ENCODE measurements around the gene ZNF524.
"Not testable (repeated sequence)": the region's sequence is repeated elsewhere in the genome, so short reads cannot be mapped to it uniquely, and the experiment has no call there.

The ZNF524 gene

DNA sequence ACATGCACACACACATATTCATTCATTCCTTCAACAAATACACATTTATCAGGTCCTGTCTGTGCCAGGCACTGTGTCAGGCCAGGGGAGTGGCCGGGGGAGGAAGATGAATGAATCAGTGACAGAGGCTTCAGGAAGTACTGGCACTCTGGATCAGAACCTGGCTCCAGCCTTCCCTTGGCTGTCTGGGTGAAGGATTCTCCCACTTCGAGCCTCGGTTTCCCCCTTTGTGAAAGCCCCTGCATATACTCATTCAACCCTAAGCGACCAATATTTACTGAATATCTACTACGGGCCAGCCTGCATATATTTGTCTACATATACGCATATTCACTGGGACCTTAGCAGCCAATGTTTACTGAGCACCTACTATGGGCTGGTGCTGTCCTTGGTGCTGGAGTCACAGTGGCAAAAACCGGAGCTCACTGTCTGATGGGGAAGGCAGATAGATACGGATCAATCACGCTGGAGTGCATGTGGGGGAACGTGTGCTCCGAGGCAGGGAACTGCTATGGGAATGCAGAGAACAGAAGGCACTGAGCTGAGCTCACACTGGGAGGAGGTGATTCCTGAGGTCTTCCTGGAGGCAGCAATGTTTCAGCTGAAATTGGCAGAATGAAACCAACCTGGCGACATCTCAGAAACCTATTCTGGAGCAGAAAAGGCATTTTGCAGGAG, 18.8 kb upstream of the ZNF524 start:
- DNase-seq (ENCODE audit: low read depth in 1 of 2, low spot score in 1 of 2) = no peak

- no peak for DNase-seq (ENCODE audit: low read depth in 1 of 2, low spot score in 1 of 2)
Observed at GRCh38 chr19:55581823-55582223, 18.3 kb upstream of the ZNF524 start.

- not testable (repeated sequence) for DNase-seq (ENCODE audit: low read depth in 1 of 2, low spot score in 1 of 2)
Observed at GRCh38 chr19:55582284-55582683, 17.8 kb upstream of the ZNF524 start.

DNA sequence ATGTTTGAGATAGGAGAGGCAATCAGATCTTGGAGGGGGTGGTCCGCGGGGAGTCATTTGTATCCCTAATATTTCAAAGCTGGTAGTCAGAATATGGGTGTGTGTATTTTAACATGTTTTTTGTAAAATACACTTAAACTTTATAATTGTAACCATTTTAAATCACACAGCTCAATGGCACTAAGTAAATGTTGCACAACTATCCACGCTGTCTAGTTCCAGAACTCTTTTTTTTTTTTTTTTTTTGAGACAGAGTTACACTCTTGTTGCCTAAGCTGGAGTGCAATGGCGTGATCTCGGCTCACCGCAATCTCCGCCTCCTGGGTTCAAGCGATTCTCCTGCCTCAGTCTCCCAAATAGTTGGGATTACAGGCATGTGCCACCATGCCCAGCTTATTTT, 16.2 kb upstream of the ZNF524 start:
- not testable (repeated sequence) for DNase-seq (ENCODE audit: low read depth in 1 of 2, low spot score in 1 of 2)

DNA sequence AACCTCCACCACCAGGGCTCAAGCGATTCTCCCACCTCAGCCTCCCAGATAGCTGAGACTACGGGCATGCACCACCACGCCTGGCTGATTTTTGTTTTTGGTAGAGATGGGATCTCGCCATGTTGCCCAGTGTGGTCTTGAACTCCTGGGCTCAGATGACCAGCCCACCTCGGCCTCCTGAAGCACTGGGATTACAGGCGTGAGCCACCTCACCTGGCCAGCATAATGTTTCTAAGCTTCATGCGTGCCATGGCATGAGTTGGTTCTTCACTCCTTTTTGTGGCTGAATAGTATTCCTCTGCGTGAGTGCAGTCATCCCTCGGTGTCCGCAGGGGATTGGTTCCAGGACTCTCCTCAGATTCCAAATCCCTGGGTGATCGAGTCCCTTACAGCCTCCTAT, 15.2 kb upstream of the ZNF524 start:
- no peak for DNase-seq (ENCODE audit: low read depth in 1 of 2, low spot score in 1 of 2)

DNA sequence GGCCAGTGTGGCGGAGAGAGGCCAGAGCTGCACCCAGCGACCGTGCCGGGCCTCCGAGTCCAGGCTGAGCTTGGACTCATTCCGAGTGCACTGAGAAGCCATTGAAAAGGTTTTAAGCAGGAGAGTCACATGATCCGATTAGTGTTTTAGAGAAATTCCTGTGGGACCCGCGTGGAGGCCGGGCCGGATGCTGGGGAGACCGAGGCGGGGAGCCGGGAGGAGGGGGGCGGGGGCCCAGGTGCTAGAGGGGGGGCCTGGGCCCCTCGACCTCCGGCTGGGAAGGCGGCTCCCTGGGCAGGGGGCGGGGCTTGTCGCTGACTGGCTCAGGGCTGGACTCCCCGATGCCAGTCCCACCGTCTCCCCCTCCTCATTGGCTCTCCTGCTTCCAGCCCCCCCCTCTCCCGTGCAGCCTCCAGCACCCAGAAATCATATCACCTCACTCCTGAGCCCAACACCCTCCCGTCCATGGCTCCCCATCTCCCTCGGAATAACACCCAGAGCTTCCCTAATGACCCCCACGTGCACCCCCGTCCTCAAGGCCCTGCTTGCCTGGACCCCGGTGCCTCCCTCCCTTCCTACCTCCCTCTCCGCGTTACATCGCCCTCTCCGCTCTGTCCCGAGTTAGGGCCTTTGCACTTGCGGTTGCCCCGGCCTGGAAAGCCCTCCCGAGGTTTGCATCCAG, 14.3 kb upstream of the ZNF524 start:
- DNase-seq (ENCODE audit: low read depth in 1 of 2, low spot score in 1 of 2) = peak in 1 of 2 donors; percentile 53

GRCh38 chr19:55586976-55587668, 13.0 kb upstream of the ZNF524 start:
- DNase-seq (ENCODE audit: low read depth in 1 of 2, low spot score in 1 of 2) = peak; percentile 81 to 90

GRCh38 chr19:55588738-55589137, 11.3 kb upstream of the ZNF524 start:
- DNase-seq (ENCODE audit: low read depth in 1 of 2, low spot score in 1 of 2) = no peak

- no peak for DNase-seq (ENCODE audit: low read depth in 1 of 2, low spot score in 1 of 2)
Observed at GRCh38 chr19:55590109-55590508, 10.0 kb upstream of the ZNF524 start.

DNA sequence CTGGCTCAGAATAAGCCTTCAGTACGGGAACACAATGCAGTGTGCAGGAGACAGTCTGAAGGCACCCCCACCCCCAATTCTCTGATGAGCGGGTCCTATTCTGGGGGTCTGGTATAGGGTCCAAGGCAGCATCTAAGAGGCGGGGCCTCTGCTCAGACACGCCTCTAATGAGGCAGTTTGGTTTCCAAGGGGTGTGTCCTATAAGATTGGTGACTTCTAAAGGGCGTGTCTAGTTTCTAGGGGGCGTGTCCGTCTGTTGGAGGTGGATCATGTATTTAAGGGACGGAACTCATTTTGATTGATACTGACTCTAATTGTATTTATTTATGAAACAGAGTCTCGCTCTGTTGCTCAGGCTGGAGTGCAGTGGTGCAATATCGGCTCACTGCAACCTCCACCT, 9.5 kb upstream of the ZNF524 start:
- no peak for DNase-seq (ENCODE audit: low read depth in 1 of 2, low spot score in 1 of 2)

DNA sequence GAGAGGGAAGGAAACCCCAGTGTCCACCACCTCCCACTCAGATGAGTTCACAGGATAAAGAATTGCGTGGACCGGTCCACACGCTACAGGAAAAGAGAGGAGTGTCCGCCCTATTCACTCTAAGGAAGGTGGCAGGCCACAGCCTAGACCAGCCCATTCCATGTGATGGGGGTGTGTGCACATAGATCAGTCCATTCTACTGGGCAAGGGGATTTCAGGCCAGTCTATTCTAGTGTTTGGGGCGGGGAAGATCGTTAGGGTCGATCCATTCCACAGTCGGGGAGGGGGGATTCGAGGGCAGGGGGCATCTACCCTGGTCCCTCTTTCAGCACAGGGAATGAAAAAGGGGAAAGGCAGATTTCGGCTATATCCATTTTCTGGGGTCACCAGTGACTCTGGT, 8.5 kb upstream of the ZNF524 start:
- no peak for DNase-seq (ENCODE audit: low read depth in 1 of 2, low spot score in 1 of 2)

DNA sequence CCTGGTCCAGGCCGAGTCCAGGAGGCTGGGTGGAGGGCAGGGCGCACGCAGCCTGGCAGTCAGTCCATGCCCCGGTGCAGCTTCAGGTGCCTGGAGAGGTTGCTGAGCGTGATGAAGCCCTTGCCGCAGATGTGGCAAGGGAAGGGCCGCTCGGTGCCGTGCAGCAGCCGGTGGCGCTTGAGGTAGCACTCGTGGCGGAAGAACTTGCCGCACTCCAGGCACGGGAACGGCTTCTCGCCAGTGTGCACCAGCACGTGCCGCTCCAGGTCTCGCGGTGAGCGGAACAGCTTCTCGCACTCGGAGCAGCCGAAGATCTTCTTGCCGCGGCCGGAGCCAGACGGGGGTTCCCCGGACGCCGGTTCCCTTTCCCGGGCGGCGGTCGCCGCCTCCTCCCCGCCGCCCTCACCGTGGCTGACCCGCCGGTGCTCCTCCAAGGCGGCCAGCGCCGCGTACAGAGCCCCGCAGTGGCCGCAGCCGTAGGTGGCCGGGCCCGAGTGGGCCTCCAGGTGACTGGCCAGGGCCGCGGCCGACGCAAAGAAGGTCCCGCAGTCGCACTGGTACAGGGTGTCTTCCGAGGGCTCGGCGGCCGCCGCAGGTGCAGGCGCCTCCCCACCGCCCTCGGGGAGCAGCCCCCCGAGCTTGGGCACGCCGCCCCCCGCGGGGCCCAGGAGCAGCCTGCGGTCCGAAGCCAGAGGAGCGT, 7.5 kb upstream of the ZNF524 start:
- DNase-seq (ENCODE audit: low read depth in 1 of 2, low spot score in 1 of 2) = no peak

- no peak for DNase-seq (ENCODE audit: low read depth in 1 of 2, low spot score in 1 of 2)
Observed at GRCh38 chr19:55593096-55593772, 6.9 kb upstream of the ZNF524 start.

GRCh38 chr19:55594996-55595545, 5.0 kb upstream of the ZNF524 start:
- DNase-seq (ENCODE audit: low read depth in 1 of 2, low spot score in 1 of 2) = no peak

DNA sequence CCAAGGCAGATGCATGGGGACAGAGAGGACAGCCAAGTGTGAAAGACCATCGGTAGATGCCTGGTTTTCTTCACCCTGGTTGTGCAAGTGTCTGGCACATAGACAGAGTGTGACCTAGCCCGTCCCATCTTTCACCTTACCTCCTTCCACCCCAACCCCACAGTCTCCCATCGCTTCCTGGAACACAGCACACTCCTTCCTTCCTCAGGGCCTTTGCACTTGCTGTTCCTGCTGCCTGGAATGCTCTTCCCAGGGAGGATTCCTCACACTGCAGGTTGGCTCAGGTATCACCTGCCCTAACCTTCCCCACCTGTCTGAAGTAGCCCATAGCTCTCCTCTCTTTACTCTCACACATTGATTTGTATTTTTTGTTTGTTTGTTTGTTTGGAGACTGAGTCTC, 3.8 kb upstream of the ZNF524 start:
- DNase-seq (ENCODE audit: low read depth in 1 of 2, low spot score in 1 of 2) = no peak

DNA sequence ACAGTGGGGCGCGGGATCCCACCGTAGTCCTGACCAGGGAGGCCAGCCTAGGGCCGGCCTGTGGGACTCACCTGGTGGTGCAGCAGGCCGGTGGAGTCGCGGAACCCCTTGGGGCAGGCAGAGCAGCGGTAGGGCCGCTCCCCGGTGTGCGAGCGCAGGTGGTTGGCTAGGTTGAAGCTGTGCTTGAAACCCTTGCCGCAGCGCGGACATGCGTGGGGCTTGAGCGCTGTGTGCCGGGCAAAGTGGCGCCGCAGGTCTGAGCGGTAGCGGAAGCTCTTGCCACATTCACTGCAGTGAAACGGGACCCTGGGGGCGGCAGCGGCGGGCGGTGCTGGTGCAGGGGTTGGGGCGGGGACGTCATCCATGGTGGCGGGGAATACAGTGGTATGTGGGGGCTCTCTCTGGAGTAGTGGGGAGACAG, 2.6 kb upstream of the ZNF524 start:
- no peak for DNase-seq (ENCODE audit: low read depth in 1 of 2, low spot score in 1 of 2)

DNA sequence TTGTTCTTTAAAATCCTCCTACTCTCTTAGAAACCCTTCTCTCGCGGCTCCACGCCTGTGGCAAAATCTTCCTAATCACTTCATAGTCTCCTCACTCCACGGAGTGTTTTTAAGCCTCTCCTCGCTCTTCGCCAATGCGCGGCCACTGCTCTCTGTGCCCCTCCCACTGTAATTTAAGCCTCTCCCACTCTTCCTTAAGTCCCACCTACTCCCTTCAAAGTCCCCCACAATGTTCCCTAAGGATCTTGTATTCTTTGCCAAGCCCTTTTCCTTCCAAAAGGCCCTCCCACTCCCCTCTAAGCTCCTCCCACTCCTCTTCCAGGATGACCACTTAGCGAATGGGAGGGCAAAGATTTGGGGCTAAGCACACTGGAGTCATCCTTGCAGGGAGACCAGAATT, 2.1 kb upstream of the ZNF524 start:
- no peak for DNase-seq (ENCODE audit: low read depth in 1 of 2, low spot score in 1 of 2)

GRCh38 chr19:55598719-55599467, 1.2 kb upstream of the ZNF524 start:
- DNase-seq (ENCODE audit: low read depth in 1 of 2, low spot score in 1 of 2) = peak; percentile 83 to 86

DNA sequence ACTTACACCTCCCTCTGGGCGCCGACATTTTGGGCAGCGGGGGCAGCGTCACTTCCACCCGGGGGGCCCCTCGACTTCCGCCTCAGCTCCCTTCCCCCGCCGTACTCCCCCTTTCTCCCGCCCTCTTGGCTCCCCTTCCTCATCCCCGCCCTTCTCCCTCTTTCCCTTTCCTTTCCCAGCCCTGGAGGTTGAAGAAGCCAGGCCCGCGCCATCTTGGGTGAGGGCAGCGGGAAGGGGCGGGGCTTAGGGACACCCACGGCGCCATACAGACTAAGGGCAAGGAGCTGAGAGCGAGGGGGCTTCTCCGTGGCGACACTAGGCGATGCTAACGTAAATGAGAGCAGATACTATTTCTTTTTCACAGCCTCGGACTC, 633 bp upstream of the ZNF524 start, which contains the start of gene FIZ1:
Gene FIZ1, minus strand, starts transcription at position 50 of the 374 bp plus-strand sequence. CDS start 1,652 bp downstream, outside the sequence.
- DNase-seq (ENCODE audit: low read depth in 1 of 2, low spot score in 1 of 2) = peak; percentile 88 to 92

DNA sequence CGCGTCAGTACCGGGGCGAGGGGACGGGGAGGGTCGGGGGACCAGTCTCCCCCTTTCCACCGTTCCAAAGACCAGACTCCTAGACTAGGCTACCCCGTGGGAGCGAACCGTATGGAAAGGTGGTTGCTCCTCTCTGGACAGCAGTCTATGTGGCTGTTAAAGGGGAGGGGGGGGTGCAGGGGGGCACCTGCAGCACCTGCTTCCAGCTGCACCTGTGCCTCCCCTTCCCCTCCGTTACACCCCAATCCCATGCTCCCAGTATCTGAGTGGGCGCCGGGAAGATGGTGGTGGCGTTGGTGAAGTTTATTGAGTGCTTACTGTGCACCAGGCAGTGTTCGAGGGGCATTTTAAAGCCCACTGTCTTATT, 557 bp downstream of the ZNF524 start:
- DNase-seq (ENCODE audit: low read depth in 1 of 2, low spot score in 1 of 2) = no peak

Data from stimulated activated CD4-positive, alpha-beta T cell treated with anti-CD3 and anti-CD28 coated beads, Interleukin-15, amount 100 ng/mL, for 1 hour (primary cell).